Smooth muscle cell of the coronary artery (primary cell): ENCODE data around the gene OR10J1. TPM values are rescaled to one million over a fixed set of nuclear protein-coding genes. Genes with fewer than 3 reads are reported as not detected.

Experiments used
- total RNA-seq: library from RNA; depleted of rRNA; stranded (reverse); fragments of >200 nt; gene quantifications from 2 replicates; pipeline ENCODE4 v1.2.3, GENCODE V29; 2014; ENCODE audit warnings: low replicate concordance

OR10J1 gene, protein sequence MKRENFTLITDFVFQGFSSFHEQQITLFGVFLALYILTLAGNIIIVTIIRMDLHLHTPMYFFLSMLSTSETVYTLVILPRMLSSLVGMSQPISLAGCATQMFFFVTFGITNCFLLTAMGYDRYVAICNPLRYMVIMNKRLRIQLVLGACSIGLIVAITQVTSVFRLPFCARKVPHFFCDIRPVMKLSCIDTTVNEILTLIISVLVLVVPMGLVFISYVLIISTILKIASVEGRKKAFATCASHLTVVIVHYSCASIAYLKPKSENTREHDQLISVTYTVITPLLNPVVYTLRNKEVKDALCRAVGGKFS
- not detected in 2 replicates for total RNA-seq

DNA sequence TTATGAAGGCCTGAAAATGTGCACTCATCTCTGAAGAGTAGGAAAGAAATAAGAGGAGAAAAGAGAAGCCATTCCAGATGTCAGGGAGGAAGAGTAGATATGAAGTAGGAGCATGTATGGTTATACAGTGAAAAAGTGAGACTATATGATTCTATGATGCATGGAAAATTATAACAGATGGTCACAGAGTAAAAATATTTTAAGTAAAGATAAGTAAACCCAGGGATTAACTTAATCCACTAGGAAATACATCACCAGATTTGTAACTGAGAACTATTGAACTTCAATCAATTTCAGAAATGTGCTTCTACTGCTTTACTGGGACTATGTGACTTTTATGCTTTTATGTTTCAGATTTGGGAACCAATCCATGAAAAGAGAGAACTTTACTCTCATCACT lies at the start of gene OR10J1:
Gene OR10J1, plus strand, starts transcription at position 301 of the 400 bp plus-strand sequence. Its CDS starts 70 bp downstream, at position 371.

DNA sequence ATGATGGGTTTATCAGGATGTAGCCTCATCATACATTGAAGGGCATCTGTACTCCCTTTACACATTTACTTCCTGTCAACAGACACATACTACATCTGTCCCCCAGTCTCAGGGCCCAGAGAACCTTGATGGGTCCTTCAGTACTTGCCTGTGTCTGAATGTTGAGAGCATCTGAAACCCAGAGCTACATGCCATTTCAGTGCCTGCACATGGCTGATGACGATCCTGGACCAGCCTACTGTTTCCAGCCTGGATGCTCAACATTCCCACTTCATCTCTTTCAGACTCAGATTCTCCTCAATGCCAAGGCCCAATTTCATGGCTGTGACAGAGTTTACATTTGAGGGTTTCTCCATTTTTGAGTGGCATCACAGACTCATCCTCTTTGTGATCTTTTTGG lies 7.6 kb upstream of the OR10J1 start, which contains the start of gene OR10J4:
Gene OR10J4, plus strand, starts transcription at position 301 of the 400 bp plus-strand sequence.

Other genes starting within 250 kb of the OR10J1 start
- not detected in 2 replicates for gene ACKR1, start 234.8 kb upstream of the OR10J1 start, total RNA-seq
- not detected in 2 replicates for gene FCER1A, start 137.4 kb upstream of the OR10J1 start, total RNA-seq
- not detected in 2 replicates for gene OR10J4, start 7.5 kb upstream of the OR10J1 start, total RNA-seq
- not detected in 2 replicates for gene OR10J5, start 96.3 kb downstream of the OR10J1 start, total RNA-seq
- not detected in 2 replicates for gene APCS, start 148.1 kb downstream of the OR10J1 start, total RNA-seq